SW480 (cell line): ENCODE data around the gene TRIO.
"Not testable (repeated sequence)": the region's sequence is repeated elsewhere in the genome, so short reads cannot be mapped to it uniquely, and the experiment has no call there.

ENCODE experiments used
- DNase-seq: peaks from one replicate; pipeline ENCODE4 v3.0.0-alpha.2; 2016; ENCODE audit warnings: low spot score

The TRIO gene

GRCh38 chr5:14552017-14552416 lies 408.9 kb downstream of the TRIO start:
- no peak for DNase-seq

DNA sequence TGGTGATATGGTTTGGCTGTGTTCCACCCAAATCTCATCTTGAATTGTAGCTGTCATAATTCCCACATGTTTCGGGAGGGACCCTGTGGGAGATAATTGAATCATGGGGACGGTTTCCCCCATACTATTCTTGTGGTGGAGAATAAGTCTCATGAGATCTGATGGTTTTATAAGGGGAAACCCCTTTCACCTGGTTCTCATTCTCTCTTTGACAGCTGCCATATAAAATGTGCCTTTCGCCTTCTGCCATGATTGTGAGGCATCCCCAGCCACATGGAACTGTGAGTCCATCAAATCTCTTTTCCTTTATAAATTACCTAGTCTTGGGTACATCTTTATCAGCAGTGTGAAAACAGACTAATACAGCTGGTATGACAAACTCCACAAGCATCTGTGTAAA lies 411.1 kb downstream of the TRIO start:
- not testable (repeated sequence) for DNase-seq

DNA sequence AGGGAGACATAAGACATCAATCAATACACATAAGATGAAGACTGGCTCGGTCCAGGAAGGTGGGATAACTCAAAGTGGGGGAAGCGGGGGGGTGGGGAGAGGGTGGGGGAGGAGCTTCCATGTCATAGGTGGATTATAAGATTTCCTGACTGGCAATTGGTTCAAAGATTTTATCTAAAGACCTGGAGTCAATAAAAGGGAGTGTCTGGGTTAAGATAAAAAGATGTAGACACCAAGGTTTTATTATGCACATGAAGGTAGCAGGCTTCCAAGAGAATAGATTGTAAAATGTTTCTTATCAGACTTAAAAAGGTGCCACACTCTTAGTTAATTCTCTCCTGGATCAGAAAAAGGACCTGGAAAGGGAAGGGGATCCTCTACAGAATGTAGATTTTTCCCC lies 412.9 kb downstream of the TRIO start:
- no peak for DNase-seq

GRCh38 chr5:14557203-14557770 lies 414.1 kb downstream of the TRIO start:
- no peak for DNase-seq

- DNase-seq = no peak
Measured at GRCh38 chr5:14557791-14558415, 414.8 kb downstream of the TRIO start.
